Vein endothelial cell (primary cell): ENCODE results near the gene MAIP1. TPM values are rescaled to one million over a fixed set of nuclear protein-coding genes. Genes with fewer than 3 reads are reported as not detected.

ENCODE experiments used
- total RNA-seq: library from RNA; depleted of rRNA; stranded (reverse); fragments of >200 nt; gene quantifications from 2 replicates; pipeline ENCODE4 v1.2.3, GENCODE V29; 2012

The MAIP1 gene, protein sequence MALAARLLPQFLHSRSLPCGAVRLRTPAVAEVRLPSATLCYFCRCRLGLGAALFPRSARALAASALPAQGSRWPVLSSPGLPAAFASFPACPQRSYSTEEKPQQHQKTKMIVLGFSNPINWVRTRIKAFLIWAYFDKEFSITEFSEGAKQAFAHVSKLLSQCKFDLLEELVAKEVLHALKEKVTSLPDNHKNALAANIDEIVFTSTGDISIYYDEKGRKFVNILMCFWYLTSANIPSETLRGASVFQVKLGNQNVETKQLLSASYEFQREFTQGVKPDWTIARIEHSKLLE
- total RNA-seq, result 25.7 and 26.1 TPM in 2 replicates

DNA sequence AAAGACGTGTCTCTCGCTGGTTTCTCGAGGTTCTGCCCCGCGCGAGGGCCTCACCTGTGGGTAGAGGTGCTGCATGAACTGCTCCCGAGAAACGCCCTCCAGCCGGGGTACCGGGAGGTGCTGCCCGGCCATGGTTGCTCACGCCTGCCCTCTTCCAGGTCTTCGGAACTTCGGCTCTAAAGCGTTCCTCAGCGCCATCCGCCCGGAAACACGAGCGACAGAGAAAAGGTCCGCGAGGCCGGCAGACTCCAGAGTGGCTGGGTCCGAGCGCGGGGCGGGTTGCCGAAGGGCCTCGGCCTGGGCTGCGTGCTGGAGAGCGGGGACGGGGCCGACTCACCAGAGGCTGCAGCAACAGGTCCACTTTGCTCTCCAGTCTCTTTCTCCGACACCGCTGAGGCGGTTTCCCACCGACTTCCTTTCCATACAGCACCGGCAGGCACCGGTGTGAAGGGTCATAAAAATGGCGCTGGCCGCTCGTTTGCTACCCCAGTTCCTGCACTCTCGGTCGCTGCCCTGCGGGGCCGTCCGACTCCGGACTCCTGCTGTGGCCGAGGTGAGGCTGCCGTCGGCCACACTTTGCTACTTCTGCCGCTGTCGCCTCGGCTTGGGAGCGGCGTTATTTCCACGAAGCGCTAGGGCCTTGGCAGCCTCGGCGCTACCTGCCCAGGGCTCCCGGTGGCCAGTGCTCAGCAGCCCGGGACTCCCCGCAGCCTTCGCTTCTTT lies at the start of gene MAIP1, which contains the start of gene TYW5:
MAIP1 (plus strand) TSS at position 244 of the 723 bp plus-strand sequence; CDS start at position 461, 217 bp downstream.
TYW5 (minus strand) TSS at position 153 of the 723 bp plus-strand sequence; CDS start at position 132, 21 bp downstream.

DNA sequence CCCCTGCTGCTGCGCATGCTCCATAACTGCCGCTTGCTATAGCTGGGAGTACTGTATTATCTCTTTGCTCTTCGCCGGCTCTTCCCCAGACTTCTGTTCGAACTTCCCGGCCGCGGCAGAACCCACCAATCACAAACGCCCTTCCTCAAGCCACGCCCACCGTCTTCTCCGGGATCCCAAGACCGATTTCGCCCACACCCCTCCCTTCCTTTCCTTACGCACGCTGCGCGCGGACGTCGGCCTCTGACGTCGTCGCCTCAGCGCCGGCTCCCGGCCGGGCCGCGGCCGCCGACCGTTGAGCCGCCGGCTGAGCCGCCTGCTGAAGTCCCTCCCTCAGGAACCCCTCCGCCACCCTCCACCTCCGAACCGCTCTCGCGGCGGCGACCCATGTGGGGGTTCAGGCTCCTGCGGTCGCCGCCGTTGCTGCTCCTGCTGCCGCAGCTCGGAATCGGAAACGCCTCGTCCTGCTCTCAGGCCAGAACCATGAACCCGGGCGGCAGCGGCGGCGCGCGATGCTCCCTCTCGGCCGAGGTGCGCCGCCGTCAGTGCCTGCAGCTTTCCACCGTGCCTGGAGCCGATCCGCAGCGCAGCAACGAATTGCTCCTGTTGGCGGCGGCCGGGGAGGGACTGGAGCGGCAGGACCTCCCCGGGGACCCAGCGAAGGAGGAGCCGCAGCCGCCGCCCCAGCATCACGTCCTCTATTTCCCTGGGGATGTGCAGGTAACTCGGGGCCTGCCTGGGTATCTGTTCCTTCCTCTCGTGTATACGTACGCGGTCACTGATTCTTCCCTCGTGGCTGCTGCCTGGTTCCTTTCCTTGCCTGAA lies 44.1 kb upstream of the MAIP1 start, which contains the start of gene C2orf69:
C2orf69 (plus strand) TSS at position 242 of the 825 bp plus-strand sequence; CDS start at position 388, 146 bp downstream.

Other genes starting within 250 kb of the MAIP1 start
- gene FTCDNL1, start 104.4 kb upstream of the MAIP1 start, total RNA-seq, result 0.67 TPM in 1 of 2 replicates, not detected in the other
- 12.1 and 17.3 TPM in 2 replicates for gene C2orf69, start 44.3 kb upstream of the MAIP1 start, total RNA-seq
- 6.5 and 8.9 TPM in 2 replicates for gene TYW5, start 91 bp upstream of the MAIP1 start, total RNA-seq